Retinal pigment epithelial cell (primary cell): Measurements from ENCODE around the gene NTRK3.

Experiments used
- DNase-seq: peaks from one replicate; pipeline ENCODE4 v3.0.0-alpha.2; 2010; ENCODE audit warnings: low read depth
- H3K4me3 ChIP-seq: 2 replicates; pipeline ENCODE4 v1.5.1; 2011; ENCODE audit warnings: mild to moderate bottlenecking, low read length, control low read depth, moderate library complexity
- TF ChIP-seq, protein P1 (sequence below): conservative IDR thresholded peaks from 2 replicates; pipeline ENCODE4 v1.5.1; 2011; ENCODE audit warnings: low read depth, low read length, control low read depth, inconsistent platforms

NTRK3 gene

DNA sequence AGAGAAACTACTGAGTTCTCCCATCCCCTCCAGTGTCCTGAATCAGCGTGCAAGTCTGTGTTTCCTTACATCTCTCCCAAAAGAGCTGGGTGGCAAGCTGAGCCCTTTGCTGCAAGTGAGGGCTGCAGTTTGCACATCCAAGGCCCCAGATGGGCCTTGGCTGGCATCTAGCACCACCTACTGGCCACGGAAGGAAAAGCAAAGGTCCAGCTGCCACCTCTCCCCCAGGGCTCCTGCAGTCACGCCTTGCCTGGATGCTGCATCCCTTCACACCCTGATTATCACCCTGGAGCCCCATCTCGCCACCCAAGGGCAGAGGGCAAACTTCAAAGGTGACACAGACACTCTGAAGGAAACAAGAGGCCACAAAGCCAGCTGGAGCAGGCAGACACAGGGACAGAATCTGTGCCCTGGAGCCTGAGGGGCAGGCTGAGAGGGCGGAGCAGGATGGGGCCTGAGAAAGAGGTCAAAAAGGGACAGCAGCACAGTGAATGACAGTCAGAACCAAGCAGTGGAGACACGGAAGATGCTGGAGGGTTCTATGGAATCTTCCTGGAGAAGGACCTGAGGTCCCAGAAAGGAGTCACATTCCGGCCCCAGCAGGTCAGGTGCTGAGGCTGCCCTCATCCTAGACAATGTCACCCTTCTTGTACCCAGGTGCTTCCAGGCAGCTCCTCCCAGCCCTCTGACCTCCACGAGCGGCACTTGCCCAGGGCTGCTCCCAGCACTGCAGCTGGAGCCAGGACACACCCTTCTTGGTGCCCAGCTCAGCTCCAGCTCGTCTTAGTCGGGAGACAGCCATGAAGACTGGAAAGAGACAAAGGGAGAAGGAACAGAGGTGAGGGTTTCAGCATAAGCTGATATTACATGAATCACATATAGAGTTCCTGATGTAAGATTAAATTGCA is 18.3 kb upstream of the NTRK3 start:
- DNase-seq = no peak
- no peak overlapping the region for H3K4me3 ChIP-seq
- TF ChIP-seq, protein P1, sequence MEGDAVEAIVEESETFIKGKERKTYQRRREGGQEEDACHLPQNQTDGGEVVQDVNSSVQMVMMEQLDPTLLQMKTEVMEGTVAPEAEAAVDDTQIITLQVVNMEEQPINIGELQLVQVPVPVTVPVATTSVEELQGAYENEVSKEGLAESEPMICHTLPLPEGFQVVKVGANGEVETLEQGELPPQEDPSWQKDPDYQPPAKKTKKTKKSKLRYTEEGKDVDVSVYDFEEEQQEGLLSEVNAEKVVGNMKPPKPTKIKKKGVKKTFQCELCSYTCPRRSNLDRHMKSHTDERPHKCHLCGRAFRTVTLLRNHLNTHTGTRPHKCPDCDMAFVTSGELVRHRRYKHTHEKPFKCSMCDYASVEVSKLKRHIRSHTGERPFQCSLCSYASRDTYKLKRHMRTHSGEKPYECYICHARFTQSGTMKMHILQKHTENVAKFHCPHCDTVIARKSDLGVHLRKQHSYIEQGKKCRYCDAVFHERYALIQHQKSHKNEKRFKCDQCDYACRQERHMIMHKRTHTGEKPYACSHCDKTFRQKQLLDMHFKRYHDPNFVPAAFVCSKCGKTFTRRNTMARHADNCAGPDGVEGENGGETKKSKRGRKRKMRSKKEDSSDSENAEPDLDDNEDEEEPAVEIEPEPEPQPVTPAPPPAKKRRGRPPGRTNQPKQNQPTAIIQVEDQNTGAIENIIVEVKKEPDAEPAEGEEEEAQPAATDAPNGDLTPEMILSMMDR = peak; percentile 95

DNA sequence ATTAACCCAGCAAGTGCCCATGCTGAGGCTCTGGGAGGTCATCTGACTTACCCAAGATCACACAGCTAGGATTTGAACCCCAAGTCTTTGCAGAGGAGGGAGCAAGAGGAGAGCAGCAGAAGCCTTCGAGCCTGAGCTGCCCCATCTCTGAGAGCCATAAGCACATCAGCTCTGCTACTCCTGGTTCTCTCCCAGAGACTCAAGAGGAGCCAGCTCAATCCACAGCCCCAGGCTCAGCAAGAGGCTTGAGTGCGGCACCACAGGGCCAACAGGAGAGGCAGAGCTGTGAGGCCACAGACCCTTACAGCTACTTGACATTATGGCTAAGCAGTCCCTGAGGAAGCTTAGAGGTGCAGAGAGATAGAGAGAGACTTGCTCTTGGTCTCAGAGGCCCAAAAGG is 15.9 kb upstream of the NTRK3 start:
- TF ChIP-seq, protein P1 = no peak
- no peak overlapping the region for H3K4me3 ChIP-seq

DNA sequence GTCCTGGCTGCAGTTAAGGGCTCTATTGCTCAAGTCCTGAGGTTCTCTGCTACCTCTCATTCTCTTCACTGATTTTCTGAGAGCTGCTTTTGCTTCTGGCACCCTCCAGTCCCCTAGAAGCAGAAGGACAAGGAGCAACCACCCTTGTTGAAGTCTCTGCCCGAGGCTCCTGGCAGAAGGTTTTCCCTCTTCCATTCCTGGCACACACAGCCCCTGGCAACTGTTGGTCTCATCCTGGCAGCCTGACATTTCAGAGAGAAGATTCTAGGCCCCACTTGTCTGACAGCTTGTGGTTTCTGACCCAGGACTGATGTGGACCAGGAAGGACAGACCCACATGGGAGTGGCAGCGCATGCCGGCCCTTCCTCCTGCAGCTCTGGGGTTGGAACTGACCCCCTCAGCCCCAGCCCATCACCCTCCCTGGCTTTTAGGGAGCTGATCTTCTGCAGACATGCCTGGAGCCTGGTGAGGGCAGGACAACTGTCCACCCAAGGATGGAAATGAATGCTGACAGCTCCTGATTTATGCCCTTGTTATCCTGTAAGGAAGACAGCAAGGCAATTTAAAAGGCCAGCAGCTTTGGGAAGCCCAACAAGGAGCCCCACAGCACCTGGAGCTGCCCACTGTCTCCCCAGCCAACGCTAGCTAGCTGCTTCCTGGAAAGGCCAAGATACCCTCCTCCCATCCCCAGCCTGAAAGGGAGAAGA is 13.0 kb upstream of the NTRK3 start:
- DNase-seq = no peak
- TF ChIP-seq, protein P1 = no peak
- no peak overlapping the region for H3K4me3 ChIP-seq

More for the DNA sequence above, 15.9 kb upstream of the NTRK3 start:
- no peak for DNase-seq

DNA sequence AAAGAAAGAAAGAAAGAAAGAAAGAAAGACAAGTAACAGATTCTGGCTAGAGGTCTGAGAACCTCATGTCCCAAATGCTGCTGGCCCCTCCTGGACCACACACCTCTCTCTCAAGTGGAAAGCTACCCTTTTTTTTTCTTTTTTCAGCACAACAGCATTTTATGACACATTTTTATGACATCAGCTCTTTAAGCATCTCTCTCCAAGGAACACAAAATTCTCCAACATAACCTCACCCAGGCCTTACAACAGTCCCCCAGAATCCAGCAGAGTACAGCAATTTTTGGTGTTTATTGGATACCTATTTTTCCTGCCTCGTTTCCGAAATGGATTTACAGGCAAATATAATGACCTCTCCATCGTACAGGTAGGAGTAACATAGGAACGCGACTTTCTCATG is 11.2 kb upstream of the NTRK3 start:
- TF ChIP-seq, protein P1 = no peak
- H3K4me3 ChIP-seq = no peak overlapping the region
- DNase-seq = no peak

DNA sequence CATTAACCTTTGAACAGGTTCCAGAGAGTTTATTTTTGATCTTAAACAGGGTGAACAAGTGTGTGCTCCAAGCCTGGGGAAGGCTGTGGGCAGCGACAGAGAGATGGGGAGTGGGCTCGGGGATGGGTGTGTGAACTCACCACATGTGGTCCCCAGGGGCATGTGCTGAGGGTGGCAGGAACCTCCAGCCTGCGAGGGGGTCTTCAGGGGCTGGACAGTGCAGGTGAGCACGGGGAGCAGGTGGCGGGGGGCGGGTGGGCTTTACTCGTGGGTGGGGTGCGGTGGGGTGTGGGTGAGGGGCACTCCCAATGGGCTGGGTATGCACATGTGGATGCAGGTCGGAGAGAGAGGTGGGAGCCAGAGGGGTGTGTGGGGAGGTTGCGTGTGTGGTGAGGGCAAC is 9.6 kb upstream of the NTRK3 start:
- no peak for DNase-seq
- TF ChIP-seq, protein P1 = no peak
- H3K4me3 ChIP-seq = no peak overlapping the region

DNA sequence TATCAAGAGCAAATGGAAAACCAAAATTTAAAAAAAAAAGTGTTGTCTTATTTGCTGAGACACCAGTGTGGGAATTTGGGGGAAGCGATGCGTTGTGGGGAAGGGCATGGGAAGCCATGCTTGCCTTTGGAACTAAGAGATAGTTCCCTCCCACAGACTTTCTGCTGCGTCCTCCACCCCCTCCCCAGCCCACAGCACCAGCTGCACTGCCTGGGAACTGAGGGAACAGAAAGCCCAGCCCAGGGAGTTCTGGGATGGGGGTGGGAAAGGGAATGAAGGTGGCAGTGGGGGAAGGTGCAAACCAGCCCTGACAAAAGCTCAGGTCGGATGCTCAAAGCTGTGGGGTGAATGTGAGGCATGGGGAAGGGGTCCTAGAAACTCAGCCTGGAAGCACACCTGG is 8.1 kb upstream of the NTRK3 start:
- TF ChIP-seq, protein P1 = no peak
- H3K4me3 ChIP-seq = no peak overlapping the region
- no peak for DNase-seq
